ENCODE results near the gene CHCHD5.

CHCHD5 gene

DNA sequence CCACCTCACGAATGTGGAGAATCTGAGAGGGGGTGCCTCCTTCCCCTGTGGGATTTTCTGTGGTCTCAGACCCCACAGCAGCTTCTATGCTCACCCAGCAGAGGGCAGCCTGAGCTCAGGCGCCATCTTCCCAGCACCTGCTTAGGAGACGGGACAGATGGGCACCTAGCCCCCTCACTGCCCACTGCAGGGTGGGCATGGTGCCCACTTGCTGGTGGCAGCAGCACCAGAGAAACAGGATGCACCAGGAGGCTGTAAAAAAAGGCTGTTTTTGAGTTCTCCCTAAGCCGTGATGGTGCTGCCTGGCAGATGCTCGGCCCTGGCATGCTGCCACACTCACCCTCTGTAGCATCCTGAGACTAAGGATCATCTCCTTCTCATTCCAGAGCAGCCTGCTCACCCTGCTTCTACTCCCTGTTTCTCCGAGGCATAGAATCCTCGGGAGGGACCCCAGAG is 42.2 kb downstream of the CHCHD5 start:
- no peak for DNase-seq

DNA sequence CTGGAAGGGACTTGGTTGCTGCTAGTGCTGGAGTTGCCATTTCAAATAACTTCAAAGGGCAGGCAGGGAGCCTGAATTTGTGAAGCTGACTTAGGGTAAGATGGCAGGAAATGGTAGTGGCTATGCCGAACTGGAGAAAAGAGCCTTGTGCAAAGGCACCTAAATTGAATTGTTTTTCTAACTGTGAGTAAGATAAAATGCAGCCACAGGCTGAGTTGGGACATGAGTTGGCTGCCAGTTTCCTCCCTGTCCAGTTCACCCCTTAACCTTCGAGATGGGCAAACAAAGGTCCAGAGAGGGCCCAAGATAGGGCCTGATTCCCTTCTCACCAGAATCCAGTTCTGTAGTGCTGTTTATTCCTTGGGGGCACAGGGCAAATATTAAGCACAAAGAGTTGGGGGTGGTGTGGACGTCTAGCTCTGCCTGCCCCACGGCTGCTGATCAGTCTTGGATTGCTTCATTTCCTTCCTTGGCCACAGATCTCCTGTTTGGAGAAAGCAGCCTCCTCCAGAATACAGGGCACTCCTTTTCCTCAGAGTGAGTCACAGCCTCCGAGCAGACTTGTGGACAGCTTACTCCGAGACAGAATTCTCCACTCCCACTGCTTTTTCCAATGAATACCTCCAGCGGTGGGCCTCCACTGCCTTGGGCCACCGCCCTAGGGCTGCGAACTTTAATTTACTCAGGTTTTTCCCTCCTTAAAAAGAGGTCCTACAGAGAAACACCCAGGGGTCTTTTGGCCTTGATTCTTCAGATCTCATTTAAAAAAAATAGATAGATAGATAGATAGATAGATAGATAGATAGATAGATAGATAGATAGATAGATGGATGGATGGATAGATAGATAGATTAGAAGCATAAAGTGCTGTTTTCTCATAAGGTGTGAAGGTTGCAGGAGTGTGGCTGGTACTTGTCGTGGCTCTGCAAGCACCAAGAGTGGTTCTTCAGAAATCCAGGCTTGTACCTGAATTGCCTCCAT is 42.9 kb downstream of the CHCHD5 start:
- no peak for DNase-seq

- DNase-seq: no peak
Measured at GRCh38 chr2:112629224-112629623, 44.8 kb downstream of the CHCHD5 start.

DNA sequence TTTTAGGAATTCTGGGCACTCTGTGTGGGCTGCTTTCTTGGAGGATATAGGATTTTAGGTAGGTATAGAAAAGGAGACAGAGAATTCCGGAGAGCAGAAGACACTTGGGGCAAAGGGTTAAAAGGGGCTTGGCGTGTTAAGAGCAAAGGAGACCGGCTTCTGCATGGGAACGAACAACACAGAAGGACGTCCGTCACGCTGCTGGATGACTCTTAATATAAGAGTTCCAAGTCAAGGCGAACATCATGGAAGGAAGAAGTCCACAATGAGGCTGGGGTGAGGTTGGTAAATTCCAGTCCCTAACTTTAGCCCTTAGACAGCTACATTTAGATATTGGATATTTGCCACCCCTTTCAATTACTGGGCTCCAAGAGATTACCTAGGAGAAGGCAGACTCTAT is 45.4 kb downstream of the CHCHD5 start:
- no peak for DNase-seq

GRCh38 chr2:112630268-112630667 is 45.9 kb downstream of the CHCHD5 start:
- no peak for DNase-seq

DNA sequence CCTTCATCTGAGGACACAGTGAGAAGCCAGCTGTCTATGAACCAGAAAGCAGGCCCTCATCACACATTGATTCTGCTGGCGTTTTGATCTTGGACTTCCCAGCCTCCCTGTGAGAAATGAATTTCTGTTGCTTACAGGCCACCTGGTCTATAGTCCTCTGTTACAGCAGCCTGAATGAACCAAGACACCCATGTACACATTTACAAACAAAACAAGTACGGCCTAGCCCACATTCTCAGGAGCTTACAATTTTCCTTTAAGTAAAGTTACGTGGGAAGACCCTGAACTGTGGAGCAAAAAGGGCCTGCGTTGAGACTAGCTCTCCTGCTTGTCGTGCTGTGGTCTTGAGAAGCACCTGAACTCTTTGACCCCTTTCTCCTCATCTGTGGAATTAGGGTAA is 49.3 kb downstream of the CHCHD5 start:
- no peak for DNase-seq

- no peak for DNase-seq
Measured at GRCh38 chr2:112634153-112634873, 49.9 kb downstream of the CHCHD5 start.

- no peak for DNase-seq
Measured at GRCh38 chr2:112634874-112635157, 50.4 kb downstream of the CHCHD5 start.

DNA sequence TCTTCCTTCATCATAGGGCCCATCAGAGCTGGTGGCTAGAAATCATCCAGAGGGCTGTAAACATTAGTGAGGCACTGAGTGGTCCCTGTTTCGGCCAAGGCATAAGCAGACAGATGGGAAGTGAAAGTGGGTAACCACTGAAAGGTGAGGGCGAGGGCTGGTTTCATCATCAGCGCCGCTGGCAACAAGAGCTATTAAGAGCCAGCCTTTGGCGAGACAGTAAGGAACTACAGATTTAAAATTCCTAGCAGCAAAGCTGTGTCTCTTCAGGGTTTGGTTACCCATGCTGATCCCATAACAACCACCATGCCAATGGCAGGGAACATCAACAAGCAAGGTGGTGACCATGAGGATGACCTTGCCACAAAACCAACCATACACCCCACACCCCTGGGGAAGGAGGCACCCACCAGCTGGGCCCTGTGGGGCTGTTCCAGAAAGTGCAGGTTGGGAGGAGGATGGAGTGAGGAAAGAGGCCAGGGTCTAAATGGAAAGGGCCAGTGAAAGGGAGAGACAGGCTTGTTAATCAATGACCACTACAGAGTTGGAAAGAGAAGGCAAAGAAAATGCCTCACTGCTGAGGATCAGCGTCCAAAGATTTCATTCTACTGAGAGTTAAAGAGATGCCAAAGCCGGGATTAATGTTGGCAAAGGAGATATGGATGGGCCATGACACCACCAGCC is 52.3 kb downstream of the CHCHD5 start:
- no peak for DNase-seq

DNA sequence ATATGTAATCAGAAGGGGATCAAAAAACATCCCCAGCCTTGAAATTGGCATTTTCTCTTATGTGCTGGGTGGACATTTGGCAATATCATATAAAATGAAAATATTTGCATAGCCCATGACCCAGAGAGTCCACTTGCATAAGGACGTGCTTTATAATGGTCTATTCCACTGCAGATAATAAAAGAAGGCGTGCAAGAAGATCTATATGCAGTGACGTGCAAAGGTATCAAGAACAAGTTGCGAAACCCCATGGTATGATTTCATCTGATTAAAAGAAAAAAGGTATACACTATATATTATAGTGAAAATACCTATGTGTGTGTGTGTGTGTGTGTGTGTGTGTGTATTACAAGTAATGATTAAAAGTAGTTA is 52.9 kb downstream of the CHCHD5 start:
- DNase-seq: no peak

All from NCI-H510A (cell line).